GM19455 (cell line): ENCODE measurements around the gene LMLN.
A peak's percentile ranks its signal among the peaks of the same experiment; 100 is the strongest.
"Not testable (repeated sequence)": the region's sequence is repeated elsewhere in the genome, so short reads cannot be mapped to it uniquely, and the experiment has no call there.

Source experiments
- ATAC-seq: cut with Tn5 transposase; IDR thresholded peaks from one replicate; pipeline ENCODE4 v1.9.1; 2021; ENCODE audit not compliant: unreplicated experiment

LMLN gene

GRCh38 chr3:198071602-198072287 lies 111.7 kb downstream of the LMLN start:
- ATAC-seq: no peak

GRCh38 chr3:198076722-198077308 lies 116.8 kb downstream of the LMLN start:
- no peak for ATAC-seq

- ATAC-seq: no peak
These were observed 119.9 kb downstream of the LMLN start for GRCh38 chr3:198079771-198080520.

- ATAC-seq: peak; percentile 63
These were observed 120.7 kb downstream of the LMLN start for GRCh38 chr3:198080521-198081384.

- ATAC-seq: no peak
These were observed 121.4 kb downstream of the LMLN start for GRCh38 chr3:198081421-198081844.

- ATAC-seq: not testable (repeated sequence)
These were observed 122.2 kb downstream of the LMLN start for GRCh38 chr3:198082226-198082625.

- no peak for ATAC-seq
These were observed 128.5 kb downstream of the LMLN start for GRCh38 chr3:198088421-198088955.

GRCh38 chr3:198090795-198091332 lies 130.8 kb downstream of the LMLN start:
- no peak for ATAC-seq

GRCh38 chr3:198092276-198092675 lies 132.3 kb downstream of the LMLN start:
- no peak for ATAC-seq

GRCh38 chr3:198093112-198093679 lies 133.2 kb downstream of the LMLN start:
- ATAC-seq: no peak
